Thyroid gland (tissue), 4 donors: ENCODE results near the gene GAS1.

Source experiments
- CTCF ChIP-seq, 6 experiments: fragments of 200-600 bp in 3 of 6; fragments of 450-650 bp in 3 of 6; sonication (generic) in 3 of 6; IDR thresholded peaks; one replicate each; pipeline ENCODE4 v1.5.1; 2016 to 2019; ENCODE audit warnings: antibody characterized with exemption in 6 of 6, mild to moderate bottlenecking in 2 of 6, inconsistent platforms in 1 of 6, moderate library complexity in 1 of 6
- POLR2A ChIP-seq, 2 donors: fragments of 450-650 bp; IDR thresholded peaks; one replicate each; pipeline ENCODE4 v1.6.1; 2017; ENCODE audit warnings: antibody characterized with exemption in 2 of 2, mild to moderate bottlenecking in 2 of 2, moderate library complexity in 1 of 2

- TF ChIP-seq POLR2A (IDR thresholded peaks at IDR 0.05) (no peak), CTCF (IDR thresholded peaks at IDR 0.05) (no peak)
Measured at GRCh38 chr9:86955042-86955441, 7.7 kb upstream of the GAS1 start.
